GM23338 (cell line): ENCODE data around the gene PAQR4. TPM values are rescaled to one million over a fixed set of nuclear protein-coding genes. Genes with fewer than 3 reads are reported as not detected.

ENCODE experiments used
- ATAC-seq: fragments of 200-7000 bp; cut with Tn5 transposase; 3 replicates; pipeline ENCODE4 v1.9.1; 2020
- DNase-seq: peaks from one replicate; pipeline ENCODE4 v3.0.0-alpha.2; 2015; ENCODE audit warnings: low spot score
- H2AFZ ChIP-seq: fragments of 200-600 bp; sonication (generic); 2 replicates; pipeline ENCODE4 v1.8.0; 2016; ENCODE audit warnings: antibody characterized with exemption, mild to moderate bottlenecking, moderate library complexity
- H3F3A ChIP-seq: fragments of 200-600 bp; sonication (generic); replicated peaks from 2 replicates; pipeline ENCODE4 v1.8.0; 2017; ENCODE audit warnings: antibody characterized with exemption, mixed run types, low read depth
- H3K27ac ChIP-seq: fragments of 200-600 bp; sonication (generic); 2 replicates; pipeline ENCODE4 v1.6.1; 2016; ENCODE audit warnings: low read depth
- H3K27me3 ChIP-seq: fragments of 200-600 bp; sonication (generic); 2 replicates; pipeline ENCODE4 v1.8.0; 2016; ENCODE audit warnings: mild to moderate bottlenecking, mixed run types, moderate library complexity; ENCODE audit not compliant: insufficient read depth
- H3K36me3 ChIP-seq: fragments of 200-600 bp; sonication (generic); 2 replicates; pipeline ENCODE4 v1.8.0; 2016; ENCODE audit warnings: mild to moderate bottlenecking; ENCODE audit not compliant: insufficient read depth
- H3K4me1 ChIP-seq: fragments of 200-600 bp; sonication (generic); 2 replicates; pipeline ENCODE4 v1.8.0; 2016; ENCODE audit warnings: mild to moderate bottlenecking, moderate library complexity; ENCODE audit not compliant: insufficient read depth
- H3K4me2 ChIP-seq: fragments of 200-600 bp; sonication (generic); 2 replicates; pipeline ENCODE4 v1.7.1; 2017; ENCODE audit warnings: mixed run types
- H3K4me3 ChIP-seq: fragments of 200-600 bp; sonication (generic); 2 replicates; pipeline ENCODE4 v1.6.1; 2016; ENCODE audit warnings: mixed run types
- H3K79me2 ChIP-seq: fragments of 200-600 bp; sonication (generic); replicated peaks from 2 replicates; pipeline ENCODE4 v1.8.0; 2017; ENCODE audit warnings: mild to moderate bottlenecking; ENCODE audit not compliant: insufficient read depth
- H3K9me2 ChIP-seq: fragments of 200-600 bp; sonication (generic); 2 replicates; pipeline ENCODE4 v1.8.0; 2017; ENCODE audit not compliant: insufficient read depth
- H4K20me1 ChIP-seq: fragments of 200-600 bp; sonication (generic); replicated peaks from 2 replicates; pipeline ENCODE4 v1.8.0; 2017; ENCODE audit warnings: mild to moderate bottlenecking; ENCODE audit not compliant: insufficient read depth
- H3K27ac Mint-ChIP-seq: 2 replicates; pipeline ENCODE4 v1.8.0; 2020; ENCODE audit warnings: inconsistent platforms, mild to moderate bottlenecking, moderate library complexity, mixed read lengths
- H3K27me3 Mint-ChIP-seq: 3 replicates; pipeline ENCODE4 v1.8.0; 2022; ENCODE audit warnings: low read depth, mild to moderate bottlenecking, moderate library complexity, mixed read lengths, inconsistent platforms; ENCODE audit not compliant: insufficient read depth, poor library complexity
- H3K36me3 Mint-ChIP-seq: 3 replicates; pipeline ENCODE4 v1.8.0; 2021; ENCODE audit warnings: low read depth, mild to moderate bottlenecking, inconsistent platforms, moderate library complexity, mixed read lengths
- H3K4me1 Mint-ChIP-seq: 3 replicates; pipeline ENCODE4 v1.8.0; 2020; ENCODE audit warnings: mild to moderate bottlenecking, inconsistent platforms, mixed read lengths
- H3K4me3 Mint-ChIP-seq: 3 replicates; pipeline ENCODE4 v1.8.0; 2021; ENCODE audit warnings: moderate library complexity, mild to moderate bottlenecking, inconsistent platforms, mixed read lengths
- H3K9me3 Mint-ChIP-seq: 3 replicates; pipeline ENCODE4 v1.8.0; 2020; ENCODE audit warnings: moderate library complexity, mild to moderate bottlenecking, inconsistent platforms, mixed read lengths
- CREB1 ChIP-seq: fragments of 250-450 bp; sonication (Bioruptor Pico); IDR thresholded peaks from 2 replicates; pipeline ENCODE4 v1.5.0; 2020; ENCODE audit warnings: low read depth, mild to moderate bottlenecking, moderate library complexity
- ETS1 ChIP-seq: IDR thresholded peaks from 2 replicates; pipeline ENCODE4 v1.6.1; 2016; ENCODE audit warnings: antibody characterized with exemption
- EZH2 ChIP-seq: fragments of 200-600 bp; sonication (generic); IDR thresholded peaks from one replicate; pipeline ENCODE4 v1.8.0; 2017; ENCODE audit warnings: antibody characterized with exemption, mild to moderate bottlenecking, low read depth; ENCODE audit not compliant: unreplicated experiment
- EZH2phosphoT487 ChIP-seq: fragments of 200-600 bp; sonication (generic); IDR thresholded peaks from one replicate; pipeline ENCODE4 v1.8.1; 2018; ENCODE audit warnings: antibody characterized with exemption; ENCODE audit not compliant: unreplicated experiment
- JUNB ChIP-seq: IDR thresholded peaks from one replicate; pipeline ENCODE4 v1.6.1; 2016; ENCODE audit warnings: antibody characterized with exemption; ENCODE audit not compliant: unreplicated experiment
- NANOG ChIP-seq: IDR thresholded peaks from 2 replicates; pipeline ENCODE4 v1.6.1; 2016; ENCODE audit warnings: antibody characterized with exemption, borderline replicate concordance
- POLR2AphosphoS5 ChIP-seq: IDR thresholded peaks from 2 replicates; pipeline ENCODE4 v1.6.1; 2016; ENCODE audit warnings: antibody characterized with exemption, low read depth
- REST ChIP-seq: IDR thresholded peaks from one replicate; pipeline ENCODE4 v1.6.1; 2018; ENCODE audit warnings: antibody characterized with exemption; ENCODE audit not compliant: unreplicated experiment
- STAT1 ChIP-seq: IDR thresholded peaks from one replicate; pipeline ENCODE4 v1.6.1; 2016; ENCODE audit warnings: antibody characterized with exemption; ENCODE audit not compliant: unreplicated experiment
- ZNF114 ChIP-seq: fragments of 250-450 bp; sonication (Bioruptor Pico); IDR thresholded peaks from 2 replicates; pipeline ENCODE4 v1.5.0; 2020; ENCODE audit warnings: mild to moderate bottlenecking, moderate library complexity
- ZNF331 ChIP-seq: fragments of 250-450 bp; sonication (Bioruptor Pico); IDR thresholded peaks from 2 replicates; pipeline ENCODE4 v1.5.0; 2020; ENCODE audit warnings: low read depth, mild to moderate bottlenecking, moderate library complexity
- polyA plus RNA-seq: library from polyadenylated mRNA; unstranded; fragments of >200 nt; fragmentation: Nextera tagmentation; extraction: Ambion mirVana; gene quantifications from 2 replicates; pipeline ENCODE4 v1.2.1, GENCODE V29; 2016
- total RNA-seq: library from RNA; depleted of rRNA; stranded (reverse); fragments of >200 nt; shearing (Covaris generic); gene quantifications from 2 replicates; pipeline ENCODE4 v1.2.3, GENCODE V29; 2014
- TF ChIP-seq, protein P1 (sequence below), 2 experiments: fragments of 200-600 bp in 1 of 2; sonication (generic) in 1 of 2; conservative IDR thresholded peaks; 2 replicates each; pipeline versions ENCODE4 v1.5.1 to v1.6.1; 2016 to 2017; ENCODE audit warnings: antibody characterized with exemption in 2 of 2, low read depth in 2 of 2, mild to moderate bottlenecking in 2 of 2, moderate library complexity in 1 of 2
- TF ChIP-seq, protein P2 (sequence below): fragments of 250-450 bp; sonication (Bioruptor Pico); IDR thresholded peaks from 2 replicates; pipeline ENCODE4 v1.5.0; 2020; ENCODE audit warnings: mild to moderate bottlenecking, moderate library complexity

Gene PAQR4
- total and polyA plus RNA-seq, 2 experiments from 2014 or later: 7.0 to 29.3 TPM

GRCh38 chr16:2923481-2923880, 45.7 kb upstream of the PAQR4 start:
- ATAC-seq (no peak), DNase-seq (no peak)
- H3K4me2 ChIP-seq: no peak overlapping the region
- Mint-ChIP-seq H3K36me3 (peaks cover 13% of the 10 kb centered on the region; the same call in 1 of the 3 replicates), H3K4me3 (no peak overlapping the region), H3K27ac (no peak overlapping the region), H3K4me1 (peaks cover 33% of the 10 kb centered on the region), H3K9me3 (peaks cover 9% of the 10 kb centered on the region; the same call in 2 of the 3 replicates), H3K27me3 (peaks cover 12% of the 10 kb centered on the region)
- H3K4me1 ChIP-seq: peaks cover 7% of the 10 kb centered on the region; the same call in 1 of the 2 replicates
- peaks cover 17% of the 10 kb centered on the region for H3F3A ChIP-seq
- no peaks in the 10 kb centered on the region for H3K79me2 ChIP-seq
- no peaks in the 10 kb centered on the region for H3K9me2 ChIP-seq
- no peak overlapping the region for H3K4me3 ChIP-seq
- H3K36me3 ChIP-seq: no peaks in the 10 kb centered on the region
- no peak overlapping the region for H2AFZ ChIP-seq
- TF ChIP-seq STAT1: no peak
- TF ChIP-seq NANOG: no peak
- TF ChIP-seq EZH2phosphoT487: no peak
- TF ChIP-seq, protein P1, sequence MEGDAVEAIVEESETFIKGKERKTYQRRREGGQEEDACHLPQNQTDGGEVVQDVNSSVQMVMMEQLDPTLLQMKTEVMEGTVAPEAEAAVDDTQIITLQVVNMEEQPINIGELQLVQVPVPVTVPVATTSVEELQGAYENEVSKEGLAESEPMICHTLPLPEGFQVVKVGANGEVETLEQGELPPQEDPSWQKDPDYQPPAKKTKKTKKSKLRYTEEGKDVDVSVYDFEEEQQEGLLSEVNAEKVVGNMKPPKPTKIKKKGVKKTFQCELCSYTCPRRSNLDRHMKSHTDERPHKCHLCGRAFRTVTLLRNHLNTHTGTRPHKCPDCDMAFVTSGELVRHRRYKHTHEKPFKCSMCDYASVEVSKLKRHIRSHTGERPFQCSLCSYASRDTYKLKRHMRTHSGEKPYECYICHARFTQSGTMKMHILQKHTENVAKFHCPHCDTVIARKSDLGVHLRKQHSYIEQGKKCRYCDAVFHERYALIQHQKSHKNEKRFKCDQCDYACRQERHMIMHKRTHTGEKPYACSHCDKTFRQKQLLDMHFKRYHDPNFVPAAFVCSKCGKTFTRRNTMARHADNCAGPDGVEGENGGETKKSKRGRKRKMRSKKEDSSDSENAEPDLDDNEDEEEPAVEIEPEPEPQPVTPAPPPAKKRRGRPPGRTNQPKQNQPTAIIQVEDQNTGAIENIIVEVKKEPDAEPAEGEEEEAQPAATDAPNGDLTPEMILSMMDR (conservative IDR thresholded peaks at IDR 0.05; ENCODE audit: low read depth in 2 of 2): no peak
- no peak for TF ChIP-seq ZNF114 (CRISPR knock-in tag)
- no peak for TF ChIP-seq ETS1
- no peak for TF ChIP-seq JUNB
- TF ChIP-seq, protein P2, sequence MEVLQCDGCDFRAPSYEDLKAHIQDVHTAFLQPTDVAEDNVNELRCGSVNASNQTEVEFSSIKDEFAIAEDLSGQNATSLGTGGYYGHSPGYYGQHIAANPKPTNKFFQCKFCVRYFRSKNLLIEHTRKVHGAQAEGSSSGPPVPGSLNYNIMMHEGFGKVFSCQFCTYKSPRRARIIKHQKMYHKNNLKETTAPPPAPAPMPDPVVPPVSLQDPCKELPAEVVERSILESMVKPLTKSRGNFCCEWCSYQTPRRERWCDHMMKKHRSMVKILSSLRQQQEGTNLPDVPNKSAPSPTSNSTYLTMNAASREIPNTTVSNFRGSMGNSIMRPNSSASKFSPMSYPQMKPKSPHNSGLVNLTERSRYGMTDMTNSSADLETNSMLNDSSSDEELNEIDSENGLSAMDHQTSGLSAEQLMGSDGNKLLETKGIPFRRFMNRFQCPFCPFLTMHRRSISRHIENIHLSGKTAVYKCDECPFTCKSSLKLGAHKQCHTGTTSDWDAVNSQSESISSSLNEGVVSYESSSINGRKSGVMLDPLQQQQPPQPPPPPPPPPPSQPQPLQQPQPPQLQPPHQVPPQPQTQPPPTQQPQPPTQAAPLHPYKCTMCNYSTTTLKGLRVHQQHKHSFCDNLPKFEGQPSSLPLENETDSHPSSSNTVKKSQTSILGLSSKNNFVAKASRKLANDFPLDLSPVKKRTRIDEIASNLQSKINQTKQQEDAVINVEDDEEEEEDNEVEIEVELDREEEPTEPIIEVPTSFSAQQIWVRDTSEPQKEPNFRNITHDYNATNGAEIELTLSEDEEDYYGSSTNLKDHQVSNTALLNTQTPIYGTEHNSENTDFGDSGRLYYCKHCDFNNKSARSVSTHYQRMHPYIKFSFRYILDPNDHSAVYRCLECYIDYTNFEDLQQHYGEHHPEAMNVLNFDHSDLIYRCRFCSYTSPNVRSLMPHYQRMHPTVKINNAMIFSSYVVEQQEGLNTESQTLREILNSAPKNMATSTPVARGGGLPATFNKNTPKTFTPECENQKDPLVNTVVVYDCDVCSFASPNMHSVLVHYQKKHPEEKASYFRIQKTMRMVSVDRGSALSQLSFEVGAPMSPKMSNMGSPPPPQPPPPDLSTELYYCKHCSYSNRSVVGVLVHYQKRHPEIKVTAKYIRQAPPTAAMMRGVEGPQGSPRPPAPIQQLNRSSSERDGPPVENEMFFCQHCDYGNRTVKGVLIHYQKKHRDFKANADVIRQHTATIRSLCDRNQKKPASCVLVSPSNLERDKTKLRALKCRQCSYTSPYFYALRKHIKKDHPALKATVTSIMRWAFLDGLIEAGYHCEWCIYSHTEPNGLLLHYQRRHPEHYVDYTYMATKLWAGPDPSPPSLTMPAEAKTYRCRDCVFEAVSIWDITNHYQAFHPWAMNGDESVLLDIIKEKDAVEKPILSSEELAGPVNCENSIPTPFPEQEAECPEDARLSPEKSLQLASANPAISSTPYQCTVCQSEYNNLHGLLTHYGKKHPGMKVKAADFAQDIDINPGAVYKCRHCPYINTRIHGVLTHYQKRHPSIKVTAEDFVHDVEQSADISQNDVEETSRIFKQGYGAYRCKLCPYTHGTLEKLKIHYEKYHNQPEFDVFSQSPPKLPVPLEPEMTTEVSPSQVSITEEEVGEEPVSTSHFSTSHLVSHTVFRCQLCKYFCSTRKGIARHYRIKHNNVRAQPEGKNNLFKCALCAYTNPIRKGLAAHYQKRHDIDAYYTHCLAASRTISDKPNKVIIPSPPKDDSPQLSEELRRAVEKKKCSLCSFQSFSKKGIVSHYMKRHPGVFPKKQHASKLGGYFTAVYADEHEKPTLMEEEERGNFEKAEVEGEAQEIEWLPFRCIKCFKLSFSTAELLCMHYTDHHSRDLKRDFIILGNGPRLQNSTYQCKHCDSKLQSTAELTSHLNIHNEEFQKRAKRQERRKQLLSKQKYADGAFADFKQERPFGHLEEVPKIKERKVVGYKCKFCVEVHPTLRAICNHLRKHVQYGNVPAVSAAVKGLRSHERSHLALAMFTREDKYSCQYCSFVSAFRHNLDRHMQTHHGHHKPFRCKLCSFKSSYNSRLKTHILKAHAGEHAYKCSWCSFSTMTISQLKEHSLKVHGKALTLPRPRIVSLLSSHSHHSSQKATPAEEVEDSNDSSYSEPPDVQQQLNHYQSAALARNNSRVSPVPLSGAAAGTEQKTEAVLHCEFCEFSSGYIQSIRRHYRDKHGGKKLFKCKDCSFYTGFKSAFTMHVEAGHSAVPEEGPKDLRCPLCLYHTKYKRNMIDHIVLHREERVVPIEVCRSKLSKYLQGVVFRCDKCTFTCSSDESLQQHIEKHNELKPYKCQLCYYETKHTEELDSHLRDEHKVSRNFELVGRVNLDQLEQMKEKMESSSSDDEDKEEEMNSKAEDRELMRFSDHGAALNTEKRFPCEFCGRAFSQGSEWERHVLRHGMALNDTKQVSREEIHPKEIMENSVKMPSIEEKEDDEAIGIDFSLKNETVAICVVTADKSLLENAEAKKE (CRISPR knock-in tag): no peak
- TF ChIP-seq POLR2AphosphoS5: no peak
- no peak for TF ChIP-seq EZH2
- no peak for TF ChIP-seq ZNF331
- no peak for TF ChIP-seq REST
- no peak for TF ChIP-seq CREB1 (CRISPR knock-in tag)
- H3K27me3 ChIP-seq: 0 out of 2 replicates have a peak, but pooled peaks cover 7% of the 10 kb centered on the region
- H3K27ac ChIP-seq: no peak overlapping the region
- H4K20me1 ChIP-seq: no peaks in the 10 kb centered on the region
